Measurements from ENCODE around the gene C1GALT1.

Gene C1GALT1

DNA sequence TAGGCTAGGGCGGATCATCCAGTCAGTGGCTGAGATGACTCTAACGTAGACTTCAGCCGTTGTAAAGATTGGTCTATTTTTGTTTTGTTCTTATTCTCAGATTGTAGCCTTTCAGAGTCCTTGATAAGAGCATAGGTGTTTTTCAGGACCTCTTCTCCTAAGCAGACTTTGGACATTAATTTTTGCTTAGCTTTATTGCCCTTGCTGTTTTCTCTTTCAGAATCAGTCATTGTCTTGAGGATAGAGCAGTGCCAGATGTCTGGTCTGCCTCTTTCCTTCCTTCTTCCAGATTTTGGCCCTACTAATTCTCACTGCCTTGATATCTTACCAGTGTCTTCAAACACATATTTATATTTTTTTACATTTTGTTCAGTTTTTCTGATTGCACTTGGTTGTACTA lies 49.5 kb downstream of the C1GALT1 start:
- CTCF ChIA-PET: no interaction called here
- TF ChIP-seq, protein P1, sequence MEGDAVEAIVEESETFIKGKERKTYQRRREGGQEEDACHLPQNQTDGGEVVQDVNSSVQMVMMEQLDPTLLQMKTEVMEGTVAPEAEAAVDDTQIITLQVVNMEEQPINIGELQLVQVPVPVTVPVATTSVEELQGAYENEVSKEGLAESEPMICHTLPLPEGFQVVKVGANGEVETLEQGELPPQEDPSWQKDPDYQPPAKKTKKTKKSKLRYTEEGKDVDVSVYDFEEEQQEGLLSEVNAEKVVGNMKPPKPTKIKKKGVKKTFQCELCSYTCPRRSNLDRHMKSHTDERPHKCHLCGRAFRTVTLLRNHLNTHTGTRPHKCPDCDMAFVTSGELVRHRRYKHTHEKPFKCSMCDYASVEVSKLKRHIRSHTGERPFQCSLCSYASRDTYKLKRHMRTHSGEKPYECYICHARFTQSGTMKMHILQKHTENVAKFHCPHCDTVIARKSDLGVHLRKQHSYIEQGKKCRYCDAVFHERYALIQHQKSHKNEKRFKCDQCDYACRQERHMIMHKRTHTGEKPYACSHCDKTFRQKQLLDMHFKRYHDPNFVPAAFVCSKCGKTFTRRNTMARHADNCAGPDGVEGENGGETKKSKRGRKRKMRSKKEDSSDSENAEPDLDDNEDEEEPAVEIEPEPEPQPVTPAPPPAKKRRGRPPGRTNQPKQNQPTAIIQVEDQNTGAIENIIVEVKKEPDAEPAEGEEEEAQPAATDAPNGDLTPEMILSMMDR (IDR thresholded peaks at IDR 0.05; ENCODE audit: insufficient read depth, low read length, missing control alignments): no peak
- POLR2A ChIA-PET: no interaction called here
- no peak for DNase-seq (ENCODE audit: low read depth, low spot score)
- no peak overlapping the region for H3K4me3 ChIP-seq (ENCODE audit: low read depth, low read length)

- CTCF ChIA-PET: interaction anchor here (0.9 kb wide), 1 partner anchor 9 kb away, joined by 3 read pairs; no protein-coding TSS in a partner anchor
- POLR2A ChIA-PET: no interaction called here
- no peak overlapping the region for H3K4me3 ChIP-seq (ENCODE audit: low read depth, low read length)
- TF ChIP-seq, protein P1 (IDR thresholded peaks at IDR 0.05; ENCODE audit: insufficient read depth, low read length, missing control alignments): no peak
- DNase-seq (ENCODE audit: low read depth, low spot score): no peak
Measured at GRCh38 chr7:7235347-7235746, 53.0 kb downstream of the C1GALT1 start.

DNA sequence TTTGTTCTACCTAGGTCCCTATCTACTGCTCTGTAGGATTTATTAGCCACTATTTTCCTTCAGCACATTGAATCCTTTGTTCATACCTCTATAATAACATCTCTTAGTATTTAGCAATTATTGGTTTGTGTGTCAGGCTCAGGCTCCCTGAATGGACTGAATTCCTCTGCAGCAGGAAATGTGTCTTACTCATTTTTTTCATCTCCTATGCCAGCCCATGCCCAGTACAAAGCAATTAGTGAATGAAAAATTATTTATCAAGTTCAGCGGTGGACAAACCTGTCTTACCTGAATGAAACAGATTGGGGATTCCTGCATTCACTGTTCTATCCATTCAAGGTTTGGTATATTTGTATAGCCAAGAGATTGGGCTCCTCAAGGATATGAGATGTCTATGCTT lies 53.7 kb downstream of the C1GALT1 start:
- ChIA-PET POLR2A (no interaction called here), CTCF (interaction anchor here (1.1 kb wide), 1 partner anchor 133 kb away, joined by 4 read pairs; no protein-coding TSS in a partner anchor)
- TF ChIP-seq, protein P1 (IDR thresholded peaks at IDR 0.05; ENCODE audit: insufficient read depth, low read length, missing control alignments): no peak
- H3K4me3 ChIP-seq (ENCODE audit: low read depth, low read length): no peak overlapping the region
- no peak for DNase-seq (ENCODE audit: low read depth, low spot score)

GRCh38 chr7:7237201-7237977 lies 55.0 kb downstream of the C1GALT1 start:
- ChIA-PET POLR2A (no interaction called here), CTCF (interaction anchor here (1.1 kb wide), 1 partner anchor 134 kb away, joined by 4 read pairs; no protein-coding TSS in a partner anchor)
- TF ChIP-seq, protein P1 (IDR thresholded peaks at IDR 0.05; ENCODE audit: insufficient read depth, low read length, missing control alignments): no peak
- no peak for DNase-seq (ENCODE audit: low read depth, low spot score)
- no peak overlapping the region for H3K4me3 ChIP-seq (ENCODE audit: low read depth, low read length)

DNA sequence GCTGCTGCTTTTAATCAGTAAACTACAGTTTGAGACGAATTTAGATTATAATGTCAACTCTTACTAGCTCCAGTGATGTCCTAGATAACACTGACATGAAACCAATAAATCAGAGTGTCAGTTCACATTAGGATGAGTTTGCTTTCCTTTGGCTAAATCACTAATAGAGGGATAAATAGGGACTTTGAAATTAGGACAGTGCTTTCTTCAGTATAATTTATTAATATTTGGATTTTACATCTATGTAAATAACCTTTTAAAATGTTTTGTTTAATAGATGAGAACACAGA lies 55.6 kb downstream of the C1GALT1 start:
- POLR2A ChIA-PET: no interaction called here
- TF ChIP-seq, protein P1 (IDR thresholded peaks at IDR 0.05; ENCODE audit: insufficient read depth, low read length, missing control alignments): no peak

GRCh38 chr7:7239346-7239745 lies 57.0 kb downstream of the C1GALT1 start:
- TF ChIP-seq, protein P1 (IDR thresholded peaks at IDR 0.05; ENCODE audit: insufficient read depth, low read length, missing control alignments): no peak
- H3K4me3 ChIP-seq (ENCODE audit: low read depth, low read length): no peak overlapping the region
- ChIA-PET CTCF (interaction anchor here (1.2 to 1.4 kb wide), 2 partner anchors 13 to 136 kb away, joined by 3 read pairs; no protein-coding TSS in a partner anchor), POLR2A (no interaction called here)
- no peak for DNase-seq (ENCODE audit: low read depth, low spot score)

More for the DNA sequence above, 55.6 kb downstream of the C1GALT1 start:
- no peak for DNase-seq (ENCODE audit: low read depth, low spot score)
- H3K4me3 ChIP-seq (ENCODE audit: low read depth, low read length): no peak overlapping the region
- CTCF ChIA-PET: no interaction called here

All from AG04449 (cell line).